ENCODE results near the gene DEFB112. TPM values are rescaled to one million over a fixed set of nuclear protein-coding genes. Genes with fewer than 3 reads are reported as not detected.

Gene DEFB112
- total RNA-seq, 1 donor from 2014 or later = not detected

GRCh38 chr6:50003139-50003538, 46.6 kb downstream of the DEFB112 start:
- H4K20me1 ChIP-seq (ENCODE audit: insufficient read depth, low read length) = no peaks in the 10 kb centered on the region
- no peaks in the 10 kb centered on the region for H3K79me2 ChIP-seq (ENCODE audit: insufficient read depth, low read length)
- no peak overlapping the region for H3K9ac ChIP-seq (ENCODE audit: low read length)
- Mint-ChIP-seq H3K27me3 (ENCODE audit: low read depth, unreplicated experiment) (no peaks in the 10 kb centered on the region), H3K9me3 (ENCODE audit: unreplicated experiment) (no peaks in the 10 kb centered on the region), H3K4me3 (ENCODE audit: unreplicated experiment) (no peak overlapping the region), H3K36me3 (ENCODE audit: low read depth, unreplicated experiment) (no peaks in the 10 kb centered on the region), H3K27ac (ENCODE audit: unreplicated experiment) (no peak overlapping the region), H3K4me1 (ENCODE audit: low read depth, unreplicated experiment) (peaks cover 8% of the 10 kb centered on the region)
- H3K27ac ChIP-seq (ENCODE audit: low read depth, low read length) = no peak overlapping the region
- no peaks in the 10 kb centered on the region for H3K27me3 ChIP-seq (ENCODE audit: insufficient read depth, low read length)
- H3K4me1 ChIP-seq (ENCODE audit: insufficient read depth, low read length) = no peaks in the 10 kb centered on the region
- no peak overlapping the region for H3K4me3 ChIP-seq (ENCODE audit: insufficient read depth, low read depth, low read length)
- TF ChIP-seq EZH2 (IDR thresholded peaks at IDR 0.05; ENCODE audit: insufficient read depth, low read length) = no peak
- TF ChIP-seq, protein P1, sequence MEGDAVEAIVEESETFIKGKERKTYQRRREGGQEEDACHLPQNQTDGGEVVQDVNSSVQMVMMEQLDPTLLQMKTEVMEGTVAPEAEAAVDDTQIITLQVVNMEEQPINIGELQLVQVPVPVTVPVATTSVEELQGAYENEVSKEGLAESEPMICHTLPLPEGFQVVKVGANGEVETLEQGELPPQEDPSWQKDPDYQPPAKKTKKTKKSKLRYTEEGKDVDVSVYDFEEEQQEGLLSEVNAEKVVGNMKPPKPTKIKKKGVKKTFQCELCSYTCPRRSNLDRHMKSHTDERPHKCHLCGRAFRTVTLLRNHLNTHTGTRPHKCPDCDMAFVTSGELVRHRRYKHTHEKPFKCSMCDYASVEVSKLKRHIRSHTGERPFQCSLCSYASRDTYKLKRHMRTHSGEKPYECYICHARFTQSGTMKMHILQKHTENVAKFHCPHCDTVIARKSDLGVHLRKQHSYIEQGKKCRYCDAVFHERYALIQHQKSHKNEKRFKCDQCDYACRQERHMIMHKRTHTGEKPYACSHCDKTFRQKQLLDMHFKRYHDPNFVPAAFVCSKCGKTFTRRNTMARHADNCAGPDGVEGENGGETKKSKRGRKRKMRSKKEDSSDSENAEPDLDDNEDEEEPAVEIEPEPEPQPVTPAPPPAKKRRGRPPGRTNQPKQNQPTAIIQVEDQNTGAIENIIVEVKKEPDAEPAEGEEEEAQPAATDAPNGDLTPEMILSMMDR (IDR thresholded peaks at IDR 0.05; ENCODE audit: insufficient read depth, low read depth, low read length) = no peak
- no peak for DNase-seq (ENCODE audit: low read depth)
- no peak overlapping the region for H2AFZ ChIP-seq (ENCODE audit: low read depth, low read length)
- no peaks in the 10 kb centered on the region for H3K36me3 ChIP-seq (ENCODE audit: insufficient read depth, low read length)
- no peaks in the 10 kb centered on the region for H3K9me3 ChIP-seq (ENCODE audit: insufficient read depth, low read depth, low read length)
- H3K4me2 ChIP-seq (ENCODE audit: low read length) = no peak overlapping the region
- FAIRE-seq = no peak

- no peaks in the 10 kb centered on the region for H3K79me2 ChIP-seq (ENCODE audit: insufficient read depth, low read length)
- no peak overlapping the region for H2AFZ ChIP-seq (ENCODE audit: low read depth, low read length)
- TF ChIP-seq EZH2 (IDR thresholded peaks at IDR 0.05; ENCODE audit: insufficient read depth, low read length) = no peak
- TF ChIP-seq, protein P1 (IDR thresholded peaks at IDR 0.05; ENCODE audit: insufficient read depth, low read depth, low read length) = no peak
- H3K4me1 ChIP-seq (ENCODE audit: insufficient read depth, low read length) = no peaks in the 10 kb centered on the region
- H3K4me2 ChIP-seq (ENCODE audit: low read length) = no peak overlapping the region
- FAIRE-seq = no peak
- H3K4me1 Mint-ChIP-seq (ENCODE audit: low read depth, unreplicated experiment) = no peaks in the 10 kb centered on the region
- H3K27me3 Mint-ChIP-seq (ENCODE audit: low read depth, unreplicated experiment) = no peaks in the 10 kb centered on the region
- H3K27ac Mint-ChIP-seq (ENCODE audit: unreplicated experiment) = no peak overlapping the region
- no peak overlapping the region for H3K4me3 ChIP-seq (ENCODE audit: insufficient read depth, low read depth, low read length)
- no peaks in the 10 kb centered on the region for H3K27me3 ChIP-seq (ENCODE audit: insufficient read depth, low read length)
- no peaks in the 10 kb centered on the region for H3K36me3 Mint-ChIP-seq (ENCODE audit: low read depth, unreplicated experiment)
- no peak overlapping the region for H3K27ac ChIP-seq (ENCODE audit: low read depth, low read length)
- DNase-seq (ENCODE audit: low read depth) = no peak
- no peaks in the 10 kb centered on the region for H4K20me1 ChIP-seq (ENCODE audit: insufficient read depth, low read length)
- H3K9ac ChIP-seq (ENCODE audit: low read length) = no peak overlapping the region
- no peaks in the 10 kb centered on the region for H3K36me3 ChIP-seq (ENCODE audit: insufficient read depth, low read length)
- H3K9me3 Mint-ChIP-seq (ENCODE audit: unreplicated experiment) = no peaks in the 10 kb centered on the region
- H3K4me3 Mint-ChIP-seq (ENCODE audit: unreplicated experiment) = no peak overlapping the region
- no peaks in the 10 kb centered on the region for H3K9me3 ChIP-seq (ENCODE audit: insufficient read depth, low read depth, low read length)
Measured at GRCh38 chr6:49995278-49995677, 54.5 kb downstream of the DEFB112 start.

Other genes starting within 250 kb of the DEFB112 start
- not detected in 2 replicates for gene CRISP1, start 183.4 kb downstream of the DEFB112 start, total RNA-seq
- not detected in 2 replicates for gene DEFB114, start 85.8 kb downstream of the DEFB112 start, total RNA-seq
- not detected in 2 replicates for gene DEFB113, start 80.3 kb downstream of the DEFB112 start, total RNA-seq
- not detected in 2 replicates for gene DEFB110, start 27.9 kb downstream of the DEFB112 start, total RNA-seq